Activated CD4-positive, CD25-positive, alpha-beta regulatory T cell treated with anti-CD3 and anti-CD28 coated beads, Interleukin-2, amount 50 U/mL, for 24 hours (primary cell): ENCODE data around the gene SOCS2.

ENCODE experiments used
- ATAC-seq, 2 donors: fragments of 150-1000 bp; cut with Tn5 transposase; one replicate each; pipeline ENCODE4 v1.10.0; 2021; ENCODE audit warnings: mild to moderate bottlenecking in 1 of 2, moderate library complexity in 1 of 2

Gene SOCS2

GRCh38 chr12:93568091-93568490 lies 4.4 kb upstream of the SOCS2 start:
- ATAC-seq: no peak

DNA sequence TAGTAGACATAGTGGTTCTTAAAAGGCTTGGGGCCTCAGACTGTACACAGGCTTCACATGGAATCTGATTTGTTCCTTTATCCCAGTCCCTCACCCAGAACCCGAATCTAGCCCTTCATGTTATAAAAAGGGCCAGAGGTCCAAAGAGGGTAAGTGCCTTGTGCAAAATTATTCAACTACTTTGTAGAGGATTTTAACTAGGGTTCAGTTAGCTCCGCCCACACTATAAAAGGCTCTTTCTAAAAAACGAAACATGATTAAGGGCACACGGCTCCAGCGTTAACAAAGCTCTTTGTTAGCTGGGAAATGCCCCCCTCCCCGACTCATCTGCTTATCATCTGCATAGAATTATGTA lies 3.2 kb upstream of the SOCS2 start:
- ATAC-seq: no peak

DNA sequence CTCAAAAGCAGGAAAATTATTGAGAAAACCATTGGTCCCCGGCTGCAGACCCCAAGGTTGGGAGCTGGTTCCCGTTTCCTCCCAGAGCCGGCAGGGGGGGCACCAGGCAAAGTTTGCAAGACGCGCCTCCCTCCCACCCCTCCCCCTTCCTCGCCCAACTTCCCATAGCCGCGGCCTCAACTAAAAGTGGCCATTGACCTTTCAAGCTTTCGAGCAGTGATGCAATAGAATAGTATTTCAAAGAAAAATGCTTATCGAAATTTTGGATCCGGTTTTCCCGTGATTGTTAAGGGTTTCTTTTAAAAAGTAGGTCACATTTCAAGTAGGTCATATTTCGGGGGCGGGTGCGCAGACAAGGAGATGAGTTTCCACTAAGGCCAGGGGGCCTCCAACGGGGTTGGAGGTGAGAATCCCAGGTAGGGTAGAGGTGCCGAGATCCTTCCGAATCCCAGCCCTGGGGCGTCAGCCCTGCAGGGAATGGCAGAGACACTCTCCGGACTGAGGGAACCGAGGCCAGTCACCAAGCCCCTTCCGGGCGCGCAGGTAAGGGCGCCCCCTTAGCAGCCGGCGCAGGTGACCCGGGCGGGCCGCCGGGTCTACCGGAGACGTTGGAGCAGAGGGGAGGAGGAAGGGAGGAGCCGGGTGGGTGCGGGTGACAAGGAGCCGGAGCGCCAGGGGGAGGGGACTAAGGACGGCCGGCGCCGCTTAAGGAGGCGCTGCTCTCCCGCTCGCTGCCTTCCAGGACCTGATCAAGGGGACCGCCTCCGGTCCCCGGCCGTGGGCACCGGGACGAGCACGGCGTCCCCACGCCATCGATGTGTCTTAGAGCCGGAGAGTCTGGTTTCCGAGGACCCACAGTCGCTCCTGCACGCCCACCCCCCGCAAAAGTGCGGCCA lies 2.6 kb upstream of the SOCS2 start:
- peak; percentile 57 to 62 for ATAC-seq

DNA sequence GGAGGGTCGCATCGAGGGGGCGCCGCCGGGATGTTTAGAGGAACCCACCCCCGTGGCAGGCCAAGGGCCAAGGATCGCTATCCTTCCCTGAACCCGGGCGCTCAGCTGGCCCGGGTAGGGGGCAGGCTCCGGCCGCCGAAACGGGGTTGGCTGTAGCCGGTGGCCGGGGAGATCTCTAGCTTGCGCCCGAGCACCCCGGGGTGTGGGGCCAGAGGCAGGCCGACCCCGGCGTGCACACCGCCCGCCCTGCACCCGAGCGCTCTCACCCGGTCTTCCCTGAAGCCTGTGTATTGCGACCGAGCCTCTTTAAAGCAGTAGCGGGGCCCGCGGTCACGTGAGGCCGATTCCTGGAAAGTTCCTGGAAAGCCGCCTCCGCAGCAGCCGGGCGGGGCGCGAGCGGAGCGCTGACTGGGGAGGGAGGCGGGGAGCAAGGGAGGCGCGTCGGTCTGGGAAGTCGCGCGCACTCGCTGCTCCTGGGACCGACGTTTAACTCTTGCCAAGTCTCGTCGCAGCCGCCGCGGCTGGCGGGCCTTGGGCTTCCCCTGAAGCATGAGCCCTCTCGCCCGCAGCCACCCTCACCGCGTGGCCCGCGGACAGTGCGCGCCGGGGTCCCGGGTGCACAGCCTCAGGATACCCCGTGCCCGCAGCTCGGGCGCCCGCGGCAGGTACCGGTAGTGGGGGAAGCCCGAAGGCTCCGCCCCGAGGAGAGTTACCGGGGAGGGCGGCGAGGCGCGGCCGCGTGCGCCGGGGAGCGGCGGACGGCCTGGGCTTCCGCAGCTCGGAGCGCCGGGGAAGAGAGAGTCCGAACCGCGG lies 1.7 kb upstream of the SOCS2 start:
- peak; percentile 69 to 72 for ATAC-seq

- ATAC-seq: peak; percentile 11 to 21
Observed at GRCh38 chr12:93571365-93571924, 1.0 kb upstream of the SOCS2 start.

GRCh38 chr12:93572712-93573551 lies 457 bp downstream of the SOCS2 start:
- ATAC-seq: no peak

- no peak for ATAC-seq
Observed at GRCh38 chr12:93573552-93574223, 1.2 kb downstream of the SOCS2 start.

DNA sequence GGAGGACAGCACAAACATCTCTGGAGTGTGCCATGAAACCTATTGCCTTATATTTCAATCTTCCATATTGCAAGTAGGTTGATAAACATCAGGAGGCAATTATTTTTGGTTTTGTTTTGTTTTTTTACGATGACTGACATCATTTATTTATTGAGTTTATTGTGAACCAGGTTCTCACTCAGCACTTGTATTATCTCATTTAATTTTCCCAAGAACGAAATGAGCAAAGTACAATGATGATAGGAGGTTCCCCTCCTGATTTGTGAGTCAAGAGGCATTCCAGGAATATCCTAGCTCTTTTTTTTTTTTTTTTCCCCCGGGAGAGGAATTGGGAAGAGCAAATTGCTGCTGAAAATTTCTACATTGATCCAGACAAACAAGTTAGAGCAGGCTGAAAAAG lies 4.7 kb downstream of the SOCS2 start:
- no peak for ATAC-seq

DNA sequence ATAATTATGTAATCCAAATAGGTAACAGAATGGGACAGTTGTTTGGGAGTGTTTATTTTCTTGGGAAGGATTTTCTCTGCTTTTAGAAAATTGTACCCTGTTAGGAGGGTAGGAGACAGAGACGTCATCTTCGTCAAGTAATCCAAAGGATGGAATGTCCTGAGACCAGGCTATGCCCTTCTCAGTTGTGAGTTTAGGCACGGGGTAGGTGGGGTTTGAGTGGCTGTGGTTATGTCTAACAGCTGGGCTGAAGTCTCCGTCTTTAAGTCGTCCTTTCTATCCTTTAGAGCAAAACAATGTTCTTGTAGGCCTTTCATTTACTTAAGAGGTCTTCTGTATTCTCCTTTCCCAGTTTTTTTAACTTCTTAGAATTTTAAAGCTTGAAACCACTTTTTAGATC lies 5.7 kb downstream of the SOCS2 start:
- ATAC-seq: no peak

GRCh38 chr12:93580682-93581081 lies 8.2 kb downstream of the SOCS2 start:
- ATAC-seq: no peak

DNA sequence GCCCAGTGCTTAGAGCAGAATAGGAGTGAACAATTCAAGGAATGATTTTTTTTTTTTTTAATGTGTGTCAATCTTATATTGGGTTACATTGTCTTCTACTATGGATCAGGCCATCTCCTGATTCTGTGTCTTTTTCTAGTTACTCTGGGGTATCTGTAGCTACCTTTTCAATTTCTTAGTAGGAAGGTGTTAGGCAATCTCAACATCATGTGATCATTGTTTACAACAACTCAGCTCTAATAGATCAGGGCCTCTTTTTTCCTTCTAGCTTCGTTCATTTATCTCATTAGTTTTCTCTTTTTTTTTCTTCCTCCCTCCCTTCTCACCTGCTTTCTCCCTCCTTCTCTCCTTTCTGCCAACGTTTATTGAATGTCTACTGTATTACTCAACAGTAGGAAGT lies 8.9 kb downstream of the SOCS2 start:
- ATAC-seq: no peak

DNA sequence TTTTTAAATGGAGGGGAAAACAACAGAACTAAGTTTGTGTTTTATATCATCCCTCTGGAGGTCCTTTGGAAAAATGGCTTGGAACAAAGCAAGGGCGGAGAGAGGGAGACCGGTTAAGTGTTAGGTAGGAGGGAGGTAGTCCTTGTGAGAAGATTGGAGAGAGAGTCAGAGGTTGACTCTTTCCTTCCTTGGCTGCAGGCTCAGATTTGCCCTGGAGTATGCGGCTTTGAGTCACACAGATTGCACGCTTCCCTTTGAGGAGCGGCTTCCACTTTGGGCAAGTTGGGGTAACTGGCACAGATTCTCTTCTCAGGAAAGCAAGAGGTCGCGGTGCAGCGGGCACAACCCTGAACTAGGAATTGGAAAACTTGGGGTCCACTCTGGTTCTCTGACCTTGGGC lies 9.9 kb downstream of the SOCS2 start:
- ATAC-seq: no peak

DNA sequence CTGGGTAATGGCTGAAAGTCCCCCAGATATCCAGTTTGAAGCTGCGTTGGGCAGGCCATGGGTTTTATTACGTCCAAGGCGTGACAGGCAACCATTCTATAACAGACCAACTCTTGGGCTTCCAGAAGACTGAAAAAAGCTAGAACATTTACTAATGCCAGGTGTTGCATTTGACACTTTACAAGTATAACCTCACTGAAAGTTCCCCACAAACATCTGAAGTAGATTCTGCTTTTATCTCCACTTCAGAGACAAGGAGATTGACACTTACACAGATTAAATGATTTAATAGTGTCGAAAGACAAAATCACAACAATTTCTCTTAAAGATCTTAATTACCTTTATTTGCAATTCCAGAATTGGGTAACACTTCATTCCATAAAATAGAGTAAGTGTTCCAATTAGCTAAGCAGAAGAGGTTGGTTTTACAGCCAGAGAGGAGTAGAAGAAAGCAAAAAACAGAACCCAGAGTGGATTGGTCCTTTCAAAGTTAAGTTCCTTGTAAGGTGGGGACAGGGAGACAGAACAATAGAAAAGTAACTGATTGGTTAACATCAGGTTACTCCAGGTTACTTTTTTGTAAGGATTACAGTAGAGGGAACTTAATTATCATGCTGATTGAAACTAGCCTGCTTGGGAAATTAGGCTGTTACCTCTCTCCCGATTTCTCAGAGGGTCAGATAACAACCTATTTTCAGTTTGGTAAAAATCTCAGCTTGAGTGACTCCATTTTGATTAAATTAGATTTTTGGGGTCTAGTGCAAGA lies 11.3 kb downstream of the SOCS2 start:
- no peak for ATAC-seq

GRCh38 chr12:93585247-93585646 lies 12.8 kb downstream of the SOCS2 start:
- no peak for ATAC-seq

DNA sequence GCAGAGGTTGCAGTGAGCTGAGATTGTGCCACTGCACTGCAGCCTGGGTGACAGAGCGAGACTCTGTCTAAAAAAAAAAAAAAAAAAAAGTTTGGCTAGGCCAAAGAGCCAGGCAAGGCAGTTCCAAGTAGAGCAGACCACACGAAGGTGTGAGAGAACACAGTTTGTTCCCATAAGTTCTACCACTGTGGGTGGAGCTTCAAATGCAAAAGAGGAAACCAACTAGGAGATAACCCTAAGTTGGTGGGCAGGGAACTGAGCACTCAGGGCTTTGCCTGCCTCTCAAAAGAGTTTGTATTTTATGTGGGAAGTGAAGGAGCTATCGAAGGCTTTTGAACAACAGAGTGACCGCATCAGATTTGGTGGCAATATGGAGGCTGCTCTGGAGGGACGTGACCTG lies 15.1 kb downstream of the SOCS2 start:
- ATAC-seq: no peak

- ATAC-seq: no peak
Observed at GRCh38 chr12:93589081-93589480, 16.6 kb downstream of the SOCS2 start.

GRCh38 chr12:93591137-93591868 lies 18.8 kb downstream of the SOCS2 start:
- peak; percentile 70 to 82 for ATAC-seq

DNA sequence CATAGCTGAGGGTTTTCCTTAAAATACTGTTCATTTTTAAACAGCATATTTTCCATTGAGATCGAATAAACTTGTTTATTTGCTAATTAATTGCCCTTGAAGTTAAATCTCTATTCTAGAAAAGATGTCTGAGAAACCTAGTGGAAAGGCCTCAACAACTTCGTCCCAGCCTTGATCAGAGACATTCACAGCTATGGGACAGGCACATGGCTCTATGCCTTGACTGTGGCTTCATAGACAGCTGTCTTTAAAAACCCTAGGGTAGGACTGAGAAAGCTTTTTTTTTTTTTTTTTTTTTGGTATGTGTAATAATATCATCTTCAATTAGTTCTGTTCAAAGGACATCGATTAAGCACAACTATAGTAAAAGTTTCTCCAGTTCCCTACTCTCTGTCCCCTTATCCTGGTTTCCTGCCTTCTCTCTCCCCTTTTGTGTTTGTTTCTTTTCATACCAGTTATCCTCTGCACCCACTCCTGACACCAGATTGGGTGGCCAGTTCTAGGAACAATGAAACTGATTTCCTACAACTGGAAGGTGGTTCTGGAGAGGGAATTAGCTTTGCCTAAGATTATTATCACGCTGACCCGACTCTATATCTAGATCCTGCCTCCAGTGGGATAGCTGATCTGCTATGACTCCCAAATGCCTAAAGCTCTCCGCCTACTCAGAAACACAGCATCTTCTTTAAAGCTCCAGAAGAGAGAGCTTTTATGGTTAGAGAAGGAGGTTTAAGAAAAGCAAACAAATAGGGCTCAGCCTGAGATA lies 20.3 kb downstream of the SOCS2 start:
- ATAC-seq: no peak

GRCh38 chr12:93593843-93594242 lies 21.4 kb downstream of the SOCS2 start:
- no peak for ATAC-seq

GRCh38 chr12:93594766-93595311 lies 22.4 kb downstream of the SOCS2 start:
- ATAC-seq: no peak
